ENCODE data around the gene JOSD1. TPM values are rescaled to one million over a fixed set of nuclear protein-coding genes. Genes with fewer than 3 reads are reported as not detected.

JOSD1 gene
- total RNA-seq, 4 donors from 2014 or later: 49.4 to 76.9 (median 59.4) TPM

DNA sequence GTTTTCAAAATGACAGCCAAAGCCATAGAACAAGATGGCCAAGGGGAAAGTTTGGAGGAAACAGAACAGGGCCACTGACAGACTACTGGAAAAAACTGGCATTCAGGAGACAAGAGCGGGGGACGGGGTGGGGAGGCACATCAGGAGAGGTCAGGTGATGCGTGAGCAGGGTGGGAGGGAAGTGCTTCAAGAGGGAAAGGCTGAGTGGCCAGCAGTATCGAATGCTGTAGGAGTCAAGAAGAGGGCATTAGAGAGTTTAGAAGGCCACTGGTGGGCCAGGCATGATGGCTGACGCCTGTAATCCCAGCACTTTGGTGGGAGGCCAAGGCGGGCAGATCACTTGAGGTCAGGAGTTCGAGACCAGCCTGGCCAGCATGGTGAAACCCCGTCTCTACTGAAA lies 13.2 kb upstream of the JOSD1 start:
- no peaks in the 10 kb centered on the region for H3K27me3 ChIP-seq
- H3K9me3 ChIP-seq: no peaks in the 10 kb centered on the region
- TF ChIP-seq POLR2AphosphoS5 (IDR thresholded peaks at IDR 0.05): no peak
- no peak for TF ChIP-seq POLR2A (IDR thresholded peaks at IDR 0.05; ENCODE audit: low read depth)
- TF ChIP-seq, protein P1, sequence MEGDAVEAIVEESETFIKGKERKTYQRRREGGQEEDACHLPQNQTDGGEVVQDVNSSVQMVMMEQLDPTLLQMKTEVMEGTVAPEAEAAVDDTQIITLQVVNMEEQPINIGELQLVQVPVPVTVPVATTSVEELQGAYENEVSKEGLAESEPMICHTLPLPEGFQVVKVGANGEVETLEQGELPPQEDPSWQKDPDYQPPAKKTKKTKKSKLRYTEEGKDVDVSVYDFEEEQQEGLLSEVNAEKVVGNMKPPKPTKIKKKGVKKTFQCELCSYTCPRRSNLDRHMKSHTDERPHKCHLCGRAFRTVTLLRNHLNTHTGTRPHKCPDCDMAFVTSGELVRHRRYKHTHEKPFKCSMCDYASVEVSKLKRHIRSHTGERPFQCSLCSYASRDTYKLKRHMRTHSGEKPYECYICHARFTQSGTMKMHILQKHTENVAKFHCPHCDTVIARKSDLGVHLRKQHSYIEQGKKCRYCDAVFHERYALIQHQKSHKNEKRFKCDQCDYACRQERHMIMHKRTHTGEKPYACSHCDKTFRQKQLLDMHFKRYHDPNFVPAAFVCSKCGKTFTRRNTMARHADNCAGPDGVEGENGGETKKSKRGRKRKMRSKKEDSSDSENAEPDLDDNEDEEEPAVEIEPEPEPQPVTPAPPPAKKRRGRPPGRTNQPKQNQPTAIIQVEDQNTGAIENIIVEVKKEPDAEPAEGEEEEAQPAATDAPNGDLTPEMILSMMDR (IDR thresholded peaks at IDR 0.05): no peak
- no peak for DNase-seq (ENCODE audit: extremely low spot score)
- H3K4me1 ChIP-seq: peaks cover 40 to 72% (median 49%) of the 10 kb centered on the region in 4 donors
- peaks cover 15 to 64% (median 46%) of the 10 kb centered on the region in 4 donors for H3K36me3 ChIP-seq
- WGBS: 91% methylated on average over 8 of the region's 8 CpGs
- H3K27ac ChIP-seq (replicated peaks in 1 of 4): no peak overlapping the region
- intact Hi-C loops (cut with DNase I): no loop called here
- H3K4me3 ChIP-seq: no peak overlapping the region

DNA sequence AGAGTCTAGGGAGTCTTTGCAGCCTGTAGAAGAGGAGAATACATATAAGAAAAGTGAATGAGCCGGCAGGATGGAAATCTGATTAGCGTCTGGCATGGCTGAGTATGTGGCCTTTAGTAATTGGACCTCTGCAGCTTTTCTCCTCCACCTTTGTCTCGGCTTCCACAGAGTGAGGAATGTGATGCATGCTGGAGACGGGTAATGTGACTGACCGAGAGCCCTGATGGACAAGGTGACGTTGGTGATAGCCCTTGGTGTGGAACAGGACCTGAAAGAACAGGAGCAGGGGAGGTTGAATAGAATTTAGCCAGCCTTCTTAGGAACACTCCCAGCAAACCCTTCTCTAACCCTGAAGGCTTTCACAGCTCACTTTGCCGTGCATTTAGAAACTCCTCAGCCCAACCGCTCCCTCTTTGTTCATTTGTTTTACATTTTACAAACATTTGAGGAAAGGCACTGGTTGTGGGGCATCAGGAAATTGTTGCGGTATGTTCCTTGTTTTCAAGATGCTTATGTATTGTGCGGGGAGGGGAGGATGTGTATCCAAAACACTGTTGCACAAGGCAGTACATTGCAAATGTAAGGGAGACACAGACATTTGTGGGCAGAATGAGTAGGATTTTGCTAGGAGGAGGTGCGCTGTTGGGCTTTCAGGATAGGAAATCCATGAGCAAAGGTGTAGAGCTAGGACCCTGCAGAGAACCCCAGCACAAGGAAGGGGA lies 11.9 kb upstream of the JOSD1 start:
- Histone ChIP-seq H3K36me3 (peaks cover 15 to 57% (median 41%) of the 10 kb centered on the region in 4 donors), H3K4me1 (peaks cover 37 to 72% (median 49%) of the 10 kb centered on the region in 4 donors)
- 81% methylated on average over 11 of the region's 11 CpGs for WGBS

GRCh38 chr22:38710866-38711265 lies 10.1 kb upstream of the JOSD1 start:
- TF ChIP-seq, protein P1 (IDR thresholded peaks at IDR 0.05): no peak
- TF ChIP-seq POLR2A (IDR thresholded peaks at IDR 0.05; ENCODE audit: low read depth): no peak
- no peak for TF ChIP-seq POLR2AphosphoS5 (IDR thresholded peaks at IDR 0.05)
- no peak for TF ChIP-seq EP300 (IDR thresholded peaks at IDR 0.05)
- intact Hi-C loops (cut with DNase I): no loop called here
- peaks cover 0 to 39% (median 23%) of the 10 kb centered on the region in 4 donors for H3K36me3 ChIP-seq
- H3K27ac ChIP-seq (replicated peaks in 1 of 4): no peak overlapping the region
- WGBS: 82% methylated on average over 3 of the region's 3 CpGs
- H3K9me3 ChIP-seq: no peaks in the 10 kb centered on the region
- H3K27me3 ChIP-seq: no peaks in the 10 kb centered on the region
- peaks cover 46 to 77% (median 58%) of the 10 kb centered on the region in 4 donors for H3K4me1 ChIP-seq
- no peak overlapping the region for H3K4me3 ChIP-seq
- no peak for DNase-seq (ENCODE audit: extremely low spot score)

More for the DNA sequence above, 11.9 kb upstream of the JOSD1 start:
- intact Hi-C loops (cut with DNase I): no loop called here
- H3K4me3 ChIP-seq: no peak overlapping the region
- H3K27ac ChIP-seq (replicated peaks in 1 of 4): no peak overlapping the region
- H3K27me3 ChIP-seq: no peaks in the 10 kb centered on the region
- no peak for DNase-seq (ENCODE audit: extremely low spot score)
- no peaks in the 10 kb centered on the region for H3K9me3 ChIP-seq
- TF ChIP-seq POLR2AphosphoS5 (IDR thresholded peaks at IDR 0.05): no peak
- TF ChIP-seq, protein P1 (IDR thresholded peaks at IDR 0.05): no peak
- TF ChIP-seq POLR2A (IDR thresholded peaks at IDR 0.05; ENCODE audit: low read depth): no peak
- no peak for TF ChIP-seq EP300 (IDR thresholded peaks at IDR 0.05)

- Histone ChIP-seq H3K4me1 (peaks cover 46 to 74% (median 56%) of the 10 kb centered on the region in 4 donors), H3K4me3 (no peak overlapping the region), H3K9me3 (no peaks in the 10 kb centered on the region), H3K27ac (replicated peaks in 1 of 4) (no peak overlapping the region), H3K36me3 (peaks cover 0 to 34% (median 18%) of the 10 kb centered on the region in 4 donors), H3K27me3 (no peaks in the 10 kb centered on the region)
- no peak for TF ChIP-seq EP300 (IDR thresholded peaks at IDR 0.05)
- TF ChIP-seq, protein P1 (IDR thresholded peaks at IDR 0.05): no peak
- TF ChIP-seq POLR2A (IDR thresholded peaks at IDR 0.05; ENCODE audit: low read depth): no peak
- no peak for TF ChIP-seq POLR2AphosphoS5 (IDR thresholded peaks at IDR 0.05)
- intact Hi-C loops (cut with DNase I): no loop called here
- DNase-seq (ENCODE audit: extremely low spot score): no peak
- 93% methylated on average over 3 of the region's 3 CpGs for WGBS
Measured at GRCh38 chr22:38710351-38710750, 9.6 kb upstream of the JOSD1 start.

All from esophagus muscularis mucosa (tissue), 4 donors.